ENCODE data around the gene DYDC1. TPM values are rescaled to one million over a fixed set of nuclear protein-coding genes. Genes with fewer than 3 reads are reported as not detected.
A peak's percentile ranks its signal among the peaks of the same experiment; 100 is the strongest.

DYDC1 gene
- total and polyA plus RNA-seq, 2 of the 13 experiments (the other 11 are each of a cell fraction or from before 2014, with no cell fraction given), result not detected

DNA sequence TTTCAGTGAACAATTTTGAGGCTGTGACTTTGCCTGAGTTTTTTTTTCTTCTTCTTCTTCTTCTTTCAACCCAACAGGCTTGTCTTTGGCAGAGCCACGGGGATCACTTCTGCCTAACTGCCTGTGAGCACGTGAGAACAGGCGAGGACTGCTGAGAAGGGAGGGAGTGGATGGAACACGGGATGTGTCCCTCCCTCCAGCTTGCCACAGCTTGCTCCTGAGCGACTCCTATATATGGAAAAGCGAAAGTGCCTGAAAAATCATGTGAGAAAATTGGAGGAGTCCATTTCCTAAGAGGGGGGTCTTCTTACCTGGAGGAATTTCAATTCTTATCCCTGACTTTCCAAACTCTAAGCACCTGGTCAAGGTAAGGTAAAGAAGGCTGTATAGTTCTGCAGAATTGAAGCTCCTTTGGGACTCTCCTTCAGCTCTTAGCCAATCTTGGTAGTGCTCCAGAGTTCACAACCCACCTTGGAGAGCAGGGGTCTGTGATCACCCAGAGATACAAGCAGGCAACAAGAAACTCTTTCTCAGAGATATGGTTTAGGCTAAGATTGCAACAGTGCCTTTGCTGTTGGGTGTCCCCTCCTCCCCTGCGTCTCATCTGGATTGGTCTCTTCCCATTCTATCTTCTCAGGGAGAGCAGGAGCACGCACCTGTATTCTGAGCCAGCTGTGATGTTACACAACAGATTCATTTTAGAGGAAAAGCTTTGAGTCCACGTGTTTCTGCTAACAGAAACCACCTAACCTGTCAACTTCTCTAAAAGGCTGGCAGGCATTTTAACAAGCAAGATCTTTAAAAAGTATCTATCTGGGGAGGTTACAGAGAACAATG is 66.9 kb downstream of the DYDC1 start, which contains the start of gene MAT1A (continued):
- TF ChIP-seq, protein P1, sequence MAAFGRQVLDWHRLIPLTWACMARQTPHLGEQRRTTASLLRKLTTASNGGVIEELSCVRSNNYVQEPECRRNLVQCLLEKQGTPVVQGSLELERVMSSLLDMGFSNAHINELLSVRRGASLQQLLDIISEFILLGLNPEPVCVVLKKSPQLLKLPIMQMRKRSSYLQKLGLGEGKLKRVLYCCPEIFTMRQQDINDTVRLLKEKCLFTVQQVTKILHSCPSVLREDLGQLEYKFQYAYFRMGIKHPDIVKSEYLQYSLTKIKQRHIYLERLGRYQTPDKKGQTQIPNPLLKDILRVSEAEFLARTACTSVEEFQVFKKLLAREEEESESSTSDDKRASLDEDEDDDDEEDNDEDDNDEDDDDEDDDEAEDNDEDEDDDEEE (CRISPR knock-in tag; IDR thresholded peaks at IDR 0.05), result no peak
- peak; percentile 31; the same call in 1 of the 2 replicates for TF ChIP-seq SOX5 (CRISPR knock-in tag; IDR thresholded peaks at IDR 0.05; ENCODE audit: borderline replicate concordance)
- TF ChIP-seq KDM3A (CRISPR knock-in tag; IDR thresholded peaks at IDR 0.05; ENCODE audit: low read depth), result no peak
- TF ChIP-seq HOXD1 (CRISPR knock-in tag; IDR thresholded peaks at IDR 0.05), result no peak
- TF ChIP-seq SAP130 (CRISPR knock-in tag; IDR thresholded peaks at IDR 0.05; ENCODE audit: low read depth), result peak; percentile 90
- TF ChIP-seq SYNCRIP (IDR thresholded peaks at IDR 0.05; ENCODE audit: insufficient read depth, low read depth, low read length), result no peak
- TF ChIP-seq, protein P2, sequence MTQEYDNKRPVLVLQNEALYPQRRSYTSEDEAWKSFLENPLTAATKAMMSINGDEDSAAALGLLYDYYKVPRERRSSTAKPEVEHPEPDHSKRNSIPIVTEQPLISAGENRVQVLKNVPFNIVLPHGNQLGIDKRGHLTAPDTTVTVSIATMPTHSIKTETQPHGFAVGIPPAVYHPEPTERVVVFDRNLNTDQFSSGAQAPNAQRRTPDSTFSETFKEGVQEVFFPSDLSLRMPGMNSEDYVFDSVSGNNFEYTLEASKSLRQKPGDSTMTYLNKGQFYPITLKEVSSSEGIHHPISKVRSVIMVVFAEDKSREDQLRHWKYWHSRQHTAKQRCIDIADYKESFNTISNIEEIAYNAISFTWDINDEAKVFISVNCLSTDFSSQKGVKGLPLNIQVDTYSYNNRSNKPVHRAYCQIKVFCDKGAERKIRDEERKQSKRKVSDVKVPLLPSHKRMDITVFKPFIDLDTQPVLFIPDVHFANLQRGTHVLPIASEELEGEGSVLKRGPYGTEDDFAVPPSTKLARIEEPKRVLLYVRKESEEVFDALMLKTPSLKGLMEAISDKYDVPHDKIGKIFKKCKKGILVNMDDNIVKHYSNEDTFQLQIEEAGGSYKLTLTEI (CRISPR knock-in tag; conservative IDR thresholded peaks at IDR 0.05), result no peak
- no peak for TF ChIP-seq CBFB (CRISPR knock-in tag; IDR thresholded peaks at IDR 0.05)
- TF ChIP-seq, protein P3, sequence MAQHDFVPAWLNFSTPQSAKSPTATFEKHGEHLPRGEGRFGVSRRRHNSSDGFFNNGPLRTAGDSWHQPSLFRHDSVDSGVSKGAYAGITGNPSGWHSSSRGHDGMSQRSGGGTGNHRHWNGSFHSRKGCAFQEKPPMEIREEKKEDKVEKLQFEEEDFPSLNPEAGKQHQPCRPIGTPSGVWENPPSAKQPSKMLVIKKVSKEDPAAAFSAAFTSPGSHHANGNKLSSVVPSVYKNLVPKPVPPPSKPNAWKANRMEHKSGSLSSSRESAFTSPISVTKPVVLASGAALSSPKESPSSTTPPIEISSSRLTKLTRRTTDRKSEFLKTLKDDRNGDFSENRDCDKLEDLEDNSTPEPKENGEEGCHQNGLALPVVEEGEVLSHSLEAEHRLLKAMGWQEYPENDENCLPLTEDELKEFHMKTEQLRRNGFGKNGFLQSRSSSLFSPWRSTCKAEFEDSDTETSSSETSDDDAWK (CRISPR knock-in tag; IDR thresholded peaks at IDR 0.05), result no peak
- TF ChIP-seq TSC22D2 (CRISPR knock-in tag; IDR thresholded peaks at IDR 0.05; ENCODE audit: borderline replicate concordance), result peak; percentile 16; the same call in 1 of the 2 replicates
- peak; percentile 52 for TF ChIP-seq RXRB (CRISPR knock-in tag; IDR thresholded peaks at IDR 0.05; ENCODE audit: borderline replicate concordance)
- TF ChIP-seq, protein P4, sequence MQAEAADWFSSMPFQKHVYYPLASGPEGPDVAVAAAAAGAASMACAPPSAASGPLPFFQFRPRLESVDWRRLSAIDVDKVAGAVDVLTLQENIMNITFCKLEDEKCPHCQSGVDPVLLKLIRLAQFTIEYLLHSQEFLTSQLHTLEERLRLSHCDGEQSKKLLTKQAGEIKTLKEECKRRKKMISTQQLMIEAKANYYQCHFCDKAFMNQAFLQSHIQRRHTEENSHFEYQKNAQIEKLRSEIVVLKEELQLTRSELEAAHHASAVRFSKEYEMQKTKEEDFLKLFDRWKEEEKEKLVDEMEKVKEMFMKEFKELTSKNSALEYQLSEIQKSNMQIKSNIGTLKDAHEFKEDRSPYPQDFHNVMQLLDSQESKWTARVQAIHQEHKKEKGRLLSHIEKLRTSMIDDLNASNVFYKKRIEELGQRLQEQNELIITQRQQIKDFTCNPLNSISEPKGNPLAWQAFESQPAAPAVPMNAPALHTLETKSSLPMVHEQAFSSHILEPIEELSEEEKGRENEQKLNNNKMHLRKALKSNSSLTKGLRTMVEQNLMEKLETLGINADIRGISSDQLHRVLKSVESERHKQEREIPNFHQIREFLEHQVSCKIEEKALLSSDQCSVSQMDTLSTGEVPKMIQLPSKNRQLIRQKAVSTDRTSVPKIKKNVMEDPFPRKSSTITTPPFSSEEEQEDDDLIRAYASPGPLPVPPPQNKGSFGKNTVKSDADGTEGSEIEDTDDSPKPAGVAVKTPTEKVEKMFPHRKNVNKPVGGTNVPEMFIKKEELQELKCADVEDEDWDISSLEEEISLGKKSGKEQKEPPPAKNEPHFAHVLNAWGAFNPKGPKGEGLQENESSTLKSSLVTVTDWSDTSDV (CRISPR knock-in tag; IDR thresholded peaks at IDR 0.05), result no peak
- no peak for TF ChIP-seq SIX4 (CRISPR knock-in tag; IDR thresholded peaks at IDR 0.05)
- TF ChIP-seq, protein P5, sequence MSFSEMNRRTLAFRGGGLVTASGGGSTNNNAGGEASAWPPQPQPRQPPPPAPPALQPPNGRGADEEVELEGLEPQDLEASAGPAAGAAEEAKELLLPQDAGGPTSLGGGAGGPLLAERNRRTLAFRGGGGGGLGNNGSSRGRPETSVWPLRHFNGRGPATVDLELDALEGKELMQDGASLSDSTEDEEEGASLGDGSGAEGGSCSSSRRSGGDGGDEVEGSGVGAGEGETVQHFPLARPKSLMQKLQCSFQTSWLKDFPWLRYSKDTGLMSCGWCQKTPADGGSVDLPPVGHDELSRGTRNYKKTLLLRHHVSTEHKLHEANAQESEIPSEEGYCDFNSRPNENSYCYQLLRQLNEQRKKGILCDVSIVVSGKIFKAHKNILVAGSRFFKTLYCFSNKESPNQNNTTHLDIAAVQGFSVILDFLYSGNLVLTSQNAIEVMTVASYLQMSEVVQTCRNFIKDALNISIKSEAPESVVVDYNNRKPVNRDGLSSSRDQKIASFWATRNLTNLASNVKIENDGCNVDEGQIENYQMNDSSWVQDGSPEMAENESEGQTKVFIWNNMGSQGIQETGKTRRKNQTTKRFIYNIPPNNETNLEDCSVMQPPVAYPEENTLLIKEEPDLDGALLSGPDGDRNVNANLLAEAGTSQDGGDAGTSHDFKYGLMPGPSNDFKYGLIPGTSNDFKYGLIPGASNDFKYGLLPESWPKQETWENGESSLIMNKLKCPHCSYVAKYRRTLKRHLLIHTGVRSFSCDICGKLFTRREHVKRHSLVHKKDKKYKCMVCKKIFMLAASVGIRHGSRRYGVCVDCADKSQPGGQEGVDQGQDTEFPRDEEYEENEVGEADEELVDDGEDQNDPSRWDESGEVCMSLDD (CRISPR knock-in tag; IDR thresholded peaks at IDR 0.05; ENCODE audit: borderline replicate concordance), result no peak
- 0 out of 2 replicates have a peak, but pooled peaks have one; percentile 38 for TF ChIP-seq ZNF317 (CRISPR knock-in tag; IDR thresholded peaks at IDR 0.05)
- TF ChIP-seq SMARCE1 (IDR thresholded peaks at IDR 0.05; ENCODE audit: borderline replicate concordance), result no peak

All from HepG2 (cell line).